NCI-H69 (cell line): ENCODE measurements around the gene GLB1L3.
"Not testable (repeated sequence)": the region's sequence is repeated elsewhere in the genome, so short reads cannot be mapped to it uniquely, and the experiment has no call there.

Experiments
- DNase-seq: peaks from one replicate; lab custom pipeline; 2025; lab: John Stamatoyannopoulos, UW

The GLB1L3 gene

DNA sequence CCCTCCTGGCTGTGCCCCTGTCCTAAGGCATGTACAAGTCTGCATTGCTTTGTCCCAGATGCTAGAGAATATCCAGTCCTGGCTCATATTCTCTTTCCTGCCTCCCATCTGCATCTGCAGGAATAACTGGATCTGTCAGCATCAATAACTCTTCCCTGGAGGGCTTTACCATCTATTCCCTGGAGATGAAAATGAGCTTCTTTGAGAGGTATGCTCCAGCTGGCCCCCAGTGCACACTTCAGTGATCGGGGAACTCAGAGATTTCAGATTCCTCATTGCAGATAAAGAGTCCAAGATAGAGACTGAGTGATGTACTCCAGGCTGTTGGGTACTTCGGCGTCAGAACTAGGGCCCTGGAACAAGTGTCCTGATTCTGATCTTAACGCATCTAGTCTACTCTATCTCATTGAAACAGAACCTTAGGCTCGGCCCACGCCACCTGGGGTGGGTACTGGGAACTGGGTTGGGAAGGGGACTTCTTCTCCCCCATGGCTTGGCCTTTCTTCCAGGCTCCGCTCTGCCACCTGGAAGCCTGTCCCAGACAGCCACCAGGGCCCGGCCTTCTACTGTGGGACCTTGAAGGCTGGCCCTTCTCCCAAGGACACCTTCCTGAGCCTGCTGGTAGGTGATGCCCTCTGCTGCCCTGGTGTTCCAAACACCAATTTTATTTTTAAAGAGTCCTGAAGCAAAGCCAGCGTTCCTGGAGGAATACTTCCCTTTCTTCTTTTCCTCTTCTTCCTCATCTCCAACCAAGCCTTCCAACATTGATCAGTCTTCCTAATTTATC, 37.8 kb downstream of the GLB1L3 start:
- peak; percentile 7 for DNase-seq

DNA sequence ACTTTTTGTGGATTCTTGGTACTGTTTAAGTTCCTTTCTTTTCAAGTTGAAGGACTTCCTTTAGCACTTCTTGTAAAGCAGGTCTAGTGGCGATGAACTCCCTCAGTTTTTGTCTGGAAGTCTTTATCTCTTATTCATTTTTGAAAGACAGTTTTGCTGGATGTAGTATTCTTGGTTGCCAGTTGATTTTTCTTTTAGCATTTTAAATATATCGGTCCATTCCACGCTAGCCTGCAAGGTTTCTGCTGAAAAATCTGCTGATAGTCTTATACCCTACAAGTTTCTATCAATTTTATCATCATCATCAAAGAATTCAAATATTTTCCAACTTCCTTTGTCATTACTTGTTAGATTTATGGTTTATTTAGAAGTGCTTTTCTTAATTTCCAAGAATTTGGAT, 40.9 kb downstream of the GLB1L3 start:
- no peak for DNase-seq

DNA sequence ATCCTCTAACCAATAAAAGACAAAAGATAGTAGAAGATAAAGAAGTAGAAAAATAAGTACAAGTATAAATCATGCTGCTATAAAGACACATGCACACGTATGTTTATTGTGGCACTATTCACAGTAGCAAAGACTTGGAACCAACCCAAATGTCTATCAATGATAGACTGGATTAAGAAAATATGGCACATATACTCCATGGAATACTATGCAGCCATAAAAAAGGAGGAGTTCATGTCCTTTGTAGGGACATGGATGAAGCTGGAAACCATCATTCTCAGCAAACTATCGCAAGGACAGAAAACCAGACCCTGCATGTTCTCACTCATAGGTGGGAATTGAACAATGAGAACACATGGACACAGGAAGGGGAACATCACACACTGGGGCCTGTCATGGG, 45.2 kb downstream of the GLB1L3 start:
- DNase-seq = not testable (repeated sequence)

DNA sequence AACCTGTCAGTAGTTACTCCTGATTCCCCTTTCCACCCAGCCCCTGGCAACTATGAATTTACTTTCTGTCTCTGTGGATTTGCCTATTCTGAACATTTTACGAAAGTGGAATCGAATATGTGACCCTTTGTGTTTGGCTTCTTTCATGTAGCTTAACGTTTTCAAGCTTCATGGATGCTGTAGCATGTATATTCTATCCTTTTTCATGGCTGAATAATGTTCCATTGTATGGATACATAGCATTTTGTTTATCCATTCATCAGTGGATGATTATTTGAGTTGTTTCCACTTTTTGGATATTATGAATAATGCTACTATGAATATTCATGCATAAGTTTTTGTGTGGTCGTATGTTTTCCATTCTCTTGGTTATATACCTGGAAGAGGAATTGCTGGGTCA, 46.4 kb downstream of the GLB1L3 start:
- DNase-seq = no peak

DNA sequence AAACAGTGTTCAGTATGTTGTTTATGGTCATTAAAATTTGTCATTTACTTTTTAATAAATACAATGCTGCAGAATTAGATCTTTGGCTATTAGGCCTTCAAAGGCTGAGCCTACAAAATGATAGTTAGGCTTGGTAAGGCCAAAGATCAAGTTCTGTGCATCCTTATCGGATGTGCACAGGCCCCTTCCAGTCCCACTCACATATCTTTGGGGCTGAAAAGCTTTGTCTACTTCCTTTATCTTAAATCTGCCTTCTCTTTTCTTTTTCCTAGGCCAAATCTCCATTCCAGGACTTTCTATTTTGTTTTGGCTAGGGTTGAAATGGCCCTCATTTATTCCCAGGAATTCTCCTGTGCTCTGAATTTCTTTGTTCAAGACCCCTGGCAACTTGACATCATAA, 52.3 kb downstream of the GLB1L3 start:
- no peak for DNase-seq

DNA sequence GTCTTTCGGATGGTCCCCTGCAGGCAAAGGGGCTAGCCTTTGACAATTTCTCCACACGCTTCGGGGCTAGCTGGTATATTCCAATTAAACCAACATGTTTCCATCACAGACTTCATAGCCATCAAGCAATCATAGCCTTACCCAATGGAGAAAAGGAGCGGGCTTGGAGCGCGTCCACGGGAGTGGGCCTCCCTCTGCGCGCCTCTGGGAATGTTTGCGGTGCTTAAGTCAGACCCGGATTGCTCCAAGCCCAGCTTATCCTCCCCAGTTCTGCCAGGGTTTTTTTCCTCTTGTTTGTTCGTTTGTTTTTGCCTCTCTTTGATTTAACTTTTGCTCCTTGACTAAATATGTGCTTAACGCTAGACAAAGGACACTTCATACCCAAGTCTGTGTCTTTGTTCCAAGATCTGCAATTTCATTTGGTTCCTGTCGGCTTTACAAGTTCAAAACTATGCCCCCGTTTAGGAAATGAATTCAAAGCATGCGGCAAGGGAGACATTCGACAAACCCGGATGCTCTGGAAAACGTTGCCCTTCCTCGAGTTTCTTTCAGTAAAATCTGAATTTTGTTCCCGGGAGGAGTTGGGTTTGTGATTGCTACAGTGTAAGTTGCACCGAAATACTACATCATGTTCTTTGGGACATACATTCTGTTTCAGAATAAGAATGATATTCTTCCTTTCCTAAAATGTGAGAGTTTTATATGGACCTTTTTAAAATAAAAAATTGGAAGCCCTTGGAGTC, 54.6 kb downstream of the GLB1L3 start:
- DNase-seq = peak; percentile 21

DNA sequence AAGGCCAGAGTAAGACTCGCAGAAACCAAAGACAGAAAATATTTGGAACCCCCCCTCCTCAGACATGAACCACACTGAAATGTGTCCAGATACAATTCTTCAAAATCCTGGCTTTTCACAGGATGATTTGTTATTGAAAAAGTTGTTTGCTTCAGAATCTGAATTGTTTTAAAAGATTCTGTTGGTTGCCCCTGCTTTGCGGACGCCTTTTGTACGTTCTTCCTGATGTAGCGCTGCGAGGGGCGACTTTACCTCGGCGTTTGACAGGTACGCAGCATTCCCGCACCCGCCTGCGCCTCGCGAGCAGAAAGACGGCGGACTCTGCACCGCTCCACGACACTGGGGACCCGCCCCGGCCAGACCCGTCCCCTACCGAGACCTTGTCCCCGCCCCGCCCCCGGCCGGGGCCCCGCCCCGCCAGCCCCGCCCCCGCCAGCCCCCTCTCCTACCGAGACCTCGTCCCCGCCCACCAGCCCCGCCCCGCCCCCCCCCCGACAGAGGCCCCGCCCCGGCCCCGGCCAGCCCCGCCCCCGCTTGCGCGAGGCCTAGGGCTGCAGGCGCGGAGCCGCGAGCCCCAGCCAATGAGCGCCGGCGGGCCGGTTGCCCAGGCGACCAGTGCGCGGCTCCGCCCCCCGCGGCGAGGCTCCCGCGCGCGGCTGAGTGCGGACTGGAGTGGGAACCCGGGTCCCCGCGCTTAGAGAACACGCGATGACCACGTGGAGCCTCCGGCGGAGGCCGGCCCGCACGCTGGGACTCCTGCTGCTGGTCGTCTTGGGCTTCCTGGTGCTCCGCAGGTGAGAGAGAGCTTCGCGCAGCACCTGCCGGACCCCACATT, 55.4 kb downstream of the GLB1L3 start, which contains the start of gene GLB1L2:
GLB1L2 (plus strand) TSS at position 635 of the 835 bp plus-strand sequence; CDS start at position 709, 74 bp downstream.
- DNase-seq = peak; percentile 94

DNA sequence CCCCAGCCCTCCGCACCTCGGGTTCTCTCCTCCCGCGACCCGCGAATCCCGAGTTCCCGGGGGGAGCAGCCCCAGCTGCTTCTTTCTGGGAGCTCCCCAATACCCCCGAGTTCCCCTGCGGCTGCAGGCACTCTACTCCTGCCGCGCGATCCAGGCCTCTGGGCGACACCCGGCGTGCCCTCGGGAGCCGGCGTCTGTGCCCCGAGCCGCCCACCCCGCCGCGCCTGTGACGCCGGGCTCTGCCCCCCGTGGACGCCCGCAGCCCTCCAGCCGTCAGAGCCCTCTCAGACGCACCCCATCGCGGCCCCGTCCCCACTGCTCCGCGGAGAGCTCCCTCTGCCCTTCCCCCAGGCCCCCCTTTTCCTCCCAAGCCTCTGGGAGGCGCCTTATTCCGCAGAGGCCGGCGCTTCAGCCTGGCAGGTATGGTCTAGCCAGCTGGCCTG, 56.0 kb downstream of the GLB1L3 start:
- DNase-seq = peak; percentile 80

DNA sequence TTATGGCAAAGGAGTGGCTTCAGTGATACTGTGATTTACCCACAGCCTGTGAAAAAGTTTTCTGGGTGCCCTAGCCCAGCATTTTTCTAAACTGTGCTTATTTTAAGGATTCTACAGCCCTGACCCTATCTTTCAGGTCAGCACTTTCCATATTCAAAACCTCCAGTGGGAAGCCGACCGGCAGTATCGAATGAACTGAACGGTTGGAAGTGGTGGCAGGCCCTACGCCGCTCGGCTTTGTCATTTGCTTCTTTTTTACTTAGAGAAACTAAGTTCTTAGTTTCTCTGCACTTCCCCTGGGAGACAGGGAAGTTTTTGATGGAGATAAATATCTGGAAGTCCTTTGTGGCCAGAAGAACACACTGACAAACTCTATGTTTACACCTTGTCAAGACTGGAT, 56.6 kb downstream of the GLB1L3 start:
- no peak for DNase-seq

DNA sequence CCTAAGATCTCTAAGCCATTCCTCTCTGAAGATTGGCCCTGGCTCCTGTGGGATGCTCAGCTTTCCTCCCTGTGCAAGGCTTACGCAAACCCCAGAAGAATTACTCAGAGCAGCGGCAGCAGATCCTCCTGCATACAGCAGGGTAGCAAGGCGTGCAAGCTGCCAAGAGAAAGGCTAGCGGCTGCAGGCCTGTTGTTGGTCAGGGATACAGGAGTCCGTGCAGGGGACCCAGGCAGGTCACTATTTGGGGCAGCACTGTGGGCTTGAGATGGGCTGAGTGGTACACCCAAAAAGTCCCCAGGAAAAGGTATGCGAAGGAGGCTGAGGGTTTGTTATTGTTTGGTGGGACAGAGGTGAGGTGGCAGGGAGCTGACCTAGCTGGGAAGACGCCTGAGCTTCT, 57.1 kb downstream of the GLB1L3 start:
- no peak for DNase-seq

DNA sequence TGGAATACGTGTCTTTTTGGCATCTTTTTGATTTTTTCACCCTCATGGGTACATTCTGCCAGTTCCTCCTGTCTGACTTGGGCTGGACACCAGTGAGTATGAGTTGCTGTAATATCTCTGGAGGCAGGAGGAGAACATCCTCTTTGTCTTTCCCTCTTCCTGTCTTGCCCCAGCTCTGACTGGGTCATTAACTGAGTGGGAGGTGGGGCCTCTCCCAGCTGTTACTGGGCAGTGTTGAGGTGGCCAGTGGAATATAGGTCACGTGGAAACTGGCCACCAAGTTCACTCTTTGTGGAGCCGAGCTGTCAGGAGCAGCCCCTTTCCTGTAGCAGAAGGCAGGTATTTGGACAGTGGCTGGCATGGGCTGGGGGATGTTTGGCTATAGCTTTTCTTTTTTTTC, 57.8 kb downstream of the GLB1L3 start:
- DNase-seq = peak; percentile 19

DNA sequence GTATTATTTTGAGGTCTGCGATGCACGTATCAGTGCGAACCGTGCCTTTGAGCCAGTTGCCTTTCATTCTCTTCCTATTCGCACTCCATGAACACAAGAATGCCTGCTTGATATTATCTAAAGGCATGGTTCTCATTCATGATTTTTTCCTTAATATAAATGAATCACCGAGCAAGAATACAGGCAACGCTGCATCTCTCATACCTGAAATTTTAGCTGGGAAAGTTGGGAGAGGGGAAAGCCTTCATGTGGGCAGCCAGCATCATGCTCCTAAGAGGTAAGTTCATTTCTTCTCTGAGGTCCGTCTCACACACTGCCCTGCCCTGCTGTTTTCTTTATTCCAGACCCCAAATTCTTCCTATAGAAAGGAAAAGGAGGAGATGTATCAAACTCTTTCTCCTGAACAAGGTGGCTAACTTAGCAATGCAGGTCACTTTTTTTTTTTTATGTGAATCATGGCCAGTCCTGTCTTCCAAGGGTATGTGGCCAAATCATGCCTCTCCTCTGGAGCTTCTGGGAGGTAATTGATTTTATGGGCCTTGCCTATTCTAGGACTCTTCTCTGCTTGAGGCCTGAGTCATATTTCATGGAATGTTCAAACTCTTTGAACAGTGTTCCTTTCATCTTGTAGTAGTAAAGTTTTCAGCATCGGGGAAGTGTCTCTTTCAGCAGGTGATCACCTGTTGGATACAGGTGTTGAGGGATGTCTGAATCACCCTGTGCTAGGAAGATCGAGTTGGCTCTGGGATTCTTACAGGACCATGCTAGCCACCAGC, 58.8 kb downstream of the GLB1L3 start:
- no peak for DNase-seq

DNA sequence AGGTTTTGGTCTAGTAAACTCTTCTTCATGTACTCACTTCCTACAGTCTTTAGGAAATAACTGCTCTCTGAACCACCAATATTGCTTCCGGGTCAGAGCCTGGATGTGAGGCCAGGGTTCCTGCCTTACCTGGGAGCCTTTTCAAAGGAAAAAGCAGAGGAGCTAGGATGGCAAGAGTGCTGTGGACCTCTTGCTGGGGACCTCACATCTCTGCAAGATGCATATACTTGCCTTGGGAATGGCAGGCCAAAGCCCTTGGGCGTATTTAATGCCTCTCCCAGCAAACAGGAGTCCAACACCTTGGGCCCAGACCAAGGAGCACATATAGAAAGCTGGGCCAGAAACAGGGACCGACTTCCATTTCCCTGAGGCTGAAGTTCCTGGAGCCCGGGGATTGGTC, 60.9 kb downstream of the GLB1L3 start:
- no peak for DNase-seq

DNA sequence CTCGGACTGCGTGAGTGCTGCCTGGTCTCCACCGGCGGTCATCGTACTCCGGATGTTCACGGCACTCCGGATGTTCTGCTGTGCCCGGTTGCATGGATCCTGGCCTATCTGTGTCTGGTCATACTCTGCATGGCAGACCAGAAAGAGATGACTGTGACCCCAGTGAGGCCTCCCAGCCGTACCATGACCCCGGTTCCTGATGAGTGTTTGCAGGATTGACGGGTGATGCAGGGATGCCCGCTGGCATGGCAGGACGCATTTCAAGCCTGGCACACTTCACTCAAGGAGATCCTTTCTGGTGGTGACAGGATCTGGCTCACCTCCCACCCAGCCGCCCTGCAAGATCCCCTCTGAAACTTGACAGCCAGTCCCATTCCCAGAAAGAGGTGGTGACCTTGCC, 61.9 kb downstream of the GLB1L3 start:
- no peak for DNase-seq

DNA sequence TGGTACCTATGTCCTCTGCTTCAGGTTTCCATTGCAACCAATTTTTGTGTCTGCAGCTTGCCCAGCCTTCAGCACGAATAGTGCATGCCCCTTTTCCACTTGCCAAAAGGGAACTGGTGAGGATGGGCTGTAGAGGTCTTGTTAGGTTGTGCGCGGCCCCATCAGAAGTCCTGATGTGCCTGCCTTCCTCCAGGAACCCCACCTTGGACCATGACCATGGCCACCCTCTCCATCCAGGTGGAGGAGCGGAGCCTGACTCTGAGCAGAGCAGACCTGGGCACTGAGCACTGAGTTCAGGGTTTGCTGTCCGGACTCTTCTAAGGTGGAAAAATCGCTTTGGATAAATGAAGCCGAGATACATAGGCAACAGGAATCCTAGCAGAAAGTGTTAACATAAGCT, 62.5 kb downstream of the GLB1L3 start:
- DNase-seq = no peak

DNA sequence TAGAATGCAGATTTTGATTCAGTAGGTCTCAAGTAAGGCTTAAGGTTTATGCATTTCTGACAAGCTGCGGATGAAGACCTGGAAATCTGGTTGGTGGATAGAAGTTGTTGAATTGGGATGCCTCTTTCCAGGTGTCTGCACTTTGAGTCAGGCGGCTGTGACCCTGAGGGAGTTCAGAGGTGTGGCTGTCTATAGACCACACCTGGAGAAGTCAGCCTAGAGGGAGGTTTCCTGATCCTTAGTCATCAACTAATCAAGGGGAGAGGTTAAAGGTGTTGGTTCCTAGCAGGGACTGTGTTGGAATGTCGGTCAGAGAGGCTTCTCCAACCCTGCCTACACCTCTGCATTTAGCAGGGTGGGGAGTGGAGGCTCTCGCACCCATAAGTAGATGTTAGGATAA, 63.6 kb downstream of the GLB1L3 start:
- DNase-seq = no peak

DNA sequence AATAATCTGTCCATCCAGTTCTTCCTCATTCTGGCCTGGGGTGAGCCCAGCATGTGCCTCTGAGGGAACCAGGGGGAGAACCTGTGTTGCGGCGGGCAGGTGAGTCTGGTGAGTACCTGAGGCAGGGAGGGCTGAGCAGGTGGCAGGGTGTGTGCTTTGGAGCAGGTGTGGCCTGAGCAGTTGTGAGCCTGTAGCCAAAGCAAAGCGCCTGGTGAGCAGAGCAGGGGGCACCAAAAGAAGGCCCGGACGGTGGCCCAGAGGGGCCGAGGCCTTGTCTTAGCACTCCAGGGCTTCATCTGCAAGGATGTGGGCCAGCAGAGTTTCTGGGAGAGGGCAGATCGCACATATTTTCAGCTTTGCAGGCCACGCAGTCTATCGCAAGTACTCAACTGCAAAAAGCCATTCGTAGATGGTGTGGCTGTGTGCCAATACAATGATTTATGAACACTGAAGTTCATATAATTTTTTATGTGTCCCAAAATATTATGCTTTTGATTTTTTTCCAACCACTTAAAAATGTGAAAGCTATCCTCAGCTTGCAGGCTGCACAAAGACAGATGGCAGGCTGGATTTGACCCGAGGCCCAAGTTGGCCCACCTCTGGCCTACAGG, 64.3 kb downstream of the GLB1L3 start:
- DNase-seq = peak; percentile 14

DNA sequence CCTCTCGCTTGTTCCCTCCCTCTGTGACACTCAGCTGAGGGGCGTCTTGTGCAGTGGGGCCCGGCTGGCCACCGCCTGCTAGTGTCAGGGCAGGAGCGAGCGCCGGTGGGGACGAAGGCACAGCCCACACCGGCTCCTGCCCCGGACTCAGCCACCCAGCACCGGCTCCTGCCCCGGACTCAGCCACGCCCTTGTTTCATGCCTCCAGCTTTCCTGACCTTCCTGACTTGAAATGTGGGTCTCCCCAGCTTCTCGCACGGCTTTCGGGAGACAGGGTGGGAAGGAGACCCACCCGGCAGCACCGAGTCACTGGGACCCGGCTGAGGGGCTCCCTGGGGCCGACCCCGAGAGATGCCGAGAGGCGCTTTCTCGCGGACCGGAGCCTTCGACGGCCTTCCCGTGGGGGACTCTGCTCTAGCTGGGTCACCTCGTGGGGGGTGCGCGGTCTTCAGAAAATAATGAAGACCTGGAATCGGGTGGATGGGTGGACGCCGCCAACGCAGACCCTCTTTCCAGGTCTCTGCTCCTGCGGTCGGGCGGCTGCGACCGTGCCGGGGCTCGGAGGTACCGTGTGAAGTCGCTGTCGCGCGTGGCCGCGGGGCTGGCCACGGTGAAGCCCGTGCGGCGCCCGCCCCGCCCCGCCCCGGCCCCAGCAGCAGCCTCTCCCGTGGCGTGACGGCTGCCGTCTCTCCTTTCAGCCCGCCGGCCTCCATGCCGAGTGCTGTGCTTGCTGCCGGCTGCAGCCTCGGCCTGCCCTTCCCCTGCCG, 65.8 kb downstream of the GLB1L3 start:
- DNase-seq = no peak

DNA sequence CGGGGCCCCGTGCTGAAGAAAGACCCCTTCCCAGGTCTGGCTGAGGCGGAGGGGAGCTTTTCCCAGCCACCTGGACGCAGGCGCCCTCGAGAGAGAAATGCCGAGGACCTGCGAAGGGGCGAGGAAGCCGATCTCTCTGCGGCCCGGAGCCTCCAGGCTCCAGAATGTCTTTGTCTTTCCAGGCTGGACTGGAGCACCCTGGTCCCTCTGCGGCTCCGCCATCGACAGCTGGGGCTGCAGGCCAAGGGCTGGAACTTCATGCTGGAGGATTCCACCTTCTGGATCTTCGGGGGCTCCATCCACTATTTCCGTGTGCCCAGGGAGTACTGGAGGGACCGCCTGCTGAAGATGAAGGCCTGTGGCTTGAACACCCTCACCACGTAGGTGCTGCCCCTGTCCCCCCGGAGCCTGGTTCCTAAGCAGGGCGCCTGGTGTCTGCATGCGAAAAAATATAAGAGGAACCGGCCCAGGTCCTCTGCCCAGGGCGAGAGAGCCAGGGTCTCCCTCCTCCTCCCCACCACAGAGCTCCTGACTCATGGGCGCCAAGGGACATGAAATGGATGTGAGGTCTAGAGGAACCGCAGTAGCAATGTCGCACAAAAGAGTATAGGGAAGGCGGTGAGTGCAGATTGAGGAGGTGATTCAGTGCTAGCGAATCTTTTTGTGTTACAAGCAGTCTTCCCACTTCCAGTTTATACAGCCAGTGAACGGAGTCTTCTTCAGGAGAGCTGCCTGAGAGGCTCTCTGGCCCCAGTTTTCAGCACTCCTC, 66.6 kb downstream of the GLB1L3 start:
- DNase-seq = no peak

DNA sequence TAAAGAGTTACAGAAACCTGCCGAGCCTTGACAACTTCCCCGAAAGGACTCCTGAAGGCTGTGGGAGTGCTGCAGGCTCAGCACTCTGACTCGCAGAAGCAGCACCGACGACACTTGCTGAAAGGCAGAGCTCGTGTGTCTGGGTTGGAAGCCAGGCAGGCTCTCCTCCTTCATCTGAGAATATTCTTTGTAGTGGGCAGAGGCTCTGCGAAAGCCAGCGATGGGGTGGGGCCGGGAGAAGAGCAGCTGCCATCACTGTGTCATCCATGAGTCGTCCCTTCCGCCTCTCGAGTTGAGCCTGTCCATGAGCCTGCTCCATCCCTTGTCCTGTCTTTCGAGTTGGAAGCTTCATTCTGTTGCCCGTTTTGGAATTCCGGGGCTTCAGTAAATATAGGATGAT, 67.5 kb downstream of the GLB1L3 start:
- DNase-seq = no peak
